HepG2 (cell line): ENCODE measurements around the gene GADL1. TPM values are rescaled to one million over a fixed set of nuclear protein-coding genes. Genes with fewer than 3 reads are reported as not detected.
A peak's percentile ranks its signal among the peaks of the same experiment; 100 is the strongest.

ENCODE experiments used
- RBM22 ChIP-seq: fragments of 200-400 bp; formaldehyde crosslinking; optimal IDR thresholded peaks from 2 replicates; pipeline ENCODE3; 2017; ENCODE audit warnings: mild to moderate bottlenecking, low read length, moderate library complexity
- RBM39 ChIP-seq: fragments of 200-400 bp; formaldehyde crosslinking; IDR thresholded peaks from one replicate; pipeline ENCODE4 v1.6.1; 2018; ENCODE audit warnings: antibody characterized with exemption, mild to moderate bottlenecking, low read depth, low read length; ENCODE audit not compliant: poor library complexity, severe bottlenecking
- ZBTB14 ChIP-seq: sonication (generic); formaldehyde crosslinking; IDR thresholded peaks from 2 replicates; pipeline ENCODE4 v1.4.0; 2020; ENCODE audit warnings: missing genetic modification reagents
- ZBTB40 ChIP-seq, 2 experiments: fragments of 450-650 bp in 1 of 2; sonication (generic) in 1 of 2; formaldehyde crosslinking in 1 of 2; IDR thresholded peaks; 2 replicates each; pipeline versions ENCODE4 v1.6.1 to v1.8.0; 2016 to 2022; ENCODE audit warnings: antibody characterized with exemption in 1 of 2, mild to moderate bottlenecking in 1 of 2, missing genetic modification reagents in 1 of 2
- ZNF792 ChIP-seq: IDR thresholded peaks from 2 replicates; pipeline ENCODE4 v1.6.1; 2016
- polyA plus RNA-seq, 8 experiments: library from polyadenylated mRNA; depleted of rRNA in 3 of 8; stranded (reverse) in 7 of 8; unstranded in 1 of 8; fragments of >200 nt; fragmentation: Illumina TruSeq in 4 of 8; extraction: Trizol in 4 of 8; gene quantifications; 2 replicates each; pipeline versions ENCODE4 v1.2.1 to v1.2.3, GENCODE V29; 2011 to 2016; ENCODE audit warnings: low read depth in 4 of 8, missing spikeins in 1 of 8, mixed read lengths in 1 of 8; ENCODE audit not compliant: insufficient read depth in 1 of 8
- total RNA-seq, 5 experiments: library from RNA; depleted of rRNA; stranded (reverse); fragments of >200 nt; fragmentation: Illumina TruSeq; extraction: Trizol; gene quantifications; 2 replicates each; pipeline ENCODE4 v1.2.3, GENCODE V29; 2016; ENCODE audit warnings: low read depth in 1 of 5
- TF ChIP-seq, protein P1 (sequence below), 2 experiments: sonication (generic) in 1 of 2; formaldehyde crosslinking in 1 of 2; IDR thresholded peaks; 2 replicates each; pipeline versions ENCODE4 v1.6.1 to v1.9.0; 2014 to 2022; ENCODE audit warnings: antibody characterized with exemption in 1 of 2, borderline replicate concordance in 1 of 2, inconsistent platforms in 1 of 2, low read depth in 1 of 2, missing genetic modification reagents in 1 of 2
- TF ChIP-seq, protein P2 (sequence below): sonication (generic); formaldehyde crosslinking; IDR thresholded peaks from 2 replicates; pipeline ENCODE4 v1.5.0; 2020; ENCODE audit warnings: missing genetic modification reagents

Gene GADL1
- total and polyA plus RNA-seq, 2 of the 13 experiments (the other 11 are each of a cell fraction or from before 2014, with no cell fraction given), result not detected

DNA sequence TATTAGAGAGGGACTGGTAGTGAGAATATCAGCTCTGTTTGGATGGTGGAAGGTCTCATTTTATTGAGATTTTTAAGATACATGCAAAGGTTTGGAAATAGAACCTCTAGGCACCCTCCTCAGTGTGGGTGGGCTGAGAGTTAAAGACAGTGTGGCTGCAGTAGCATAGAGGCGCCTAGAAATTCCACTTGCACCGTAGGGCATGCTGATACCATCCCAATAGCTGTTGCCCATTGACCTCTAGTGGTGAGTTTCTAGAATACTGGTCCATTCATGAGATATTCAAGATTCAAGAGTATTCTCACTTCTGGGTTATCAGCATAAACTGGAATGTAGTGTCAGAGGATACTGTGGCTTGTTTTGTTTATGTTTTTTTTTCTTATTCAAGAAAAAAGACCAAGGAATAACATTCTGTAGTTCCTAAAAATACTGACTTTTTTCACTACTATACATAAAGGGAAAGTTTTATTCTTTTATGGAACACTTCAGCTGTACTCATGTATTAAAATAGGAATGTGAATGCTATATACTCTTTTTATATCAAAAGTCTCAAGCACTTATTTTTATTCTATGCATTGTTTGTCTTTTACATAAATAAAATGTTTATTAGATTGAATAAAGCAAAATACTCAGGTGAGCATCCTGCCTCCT, 200.9 kb downstream of the GADL1 start (continued):
- TF ChIP-seq ZBTB40 (IDR thresholded peaks at IDR 0.05) (no peak), ZBTB40 (CRISPR knock-in tag; IDR thresholded peaks at IDR 0.05) (no peak), RBM22 (peak; percentile 96), ZBTB14 (CRISPR knock-in tag) (no peak), RBM39 (no peak), ZNF792 (0 out of 2 replicates have a peak, but pooled peaks have one; percentile 15)
- TF ChIP-seq, protein P1, sequence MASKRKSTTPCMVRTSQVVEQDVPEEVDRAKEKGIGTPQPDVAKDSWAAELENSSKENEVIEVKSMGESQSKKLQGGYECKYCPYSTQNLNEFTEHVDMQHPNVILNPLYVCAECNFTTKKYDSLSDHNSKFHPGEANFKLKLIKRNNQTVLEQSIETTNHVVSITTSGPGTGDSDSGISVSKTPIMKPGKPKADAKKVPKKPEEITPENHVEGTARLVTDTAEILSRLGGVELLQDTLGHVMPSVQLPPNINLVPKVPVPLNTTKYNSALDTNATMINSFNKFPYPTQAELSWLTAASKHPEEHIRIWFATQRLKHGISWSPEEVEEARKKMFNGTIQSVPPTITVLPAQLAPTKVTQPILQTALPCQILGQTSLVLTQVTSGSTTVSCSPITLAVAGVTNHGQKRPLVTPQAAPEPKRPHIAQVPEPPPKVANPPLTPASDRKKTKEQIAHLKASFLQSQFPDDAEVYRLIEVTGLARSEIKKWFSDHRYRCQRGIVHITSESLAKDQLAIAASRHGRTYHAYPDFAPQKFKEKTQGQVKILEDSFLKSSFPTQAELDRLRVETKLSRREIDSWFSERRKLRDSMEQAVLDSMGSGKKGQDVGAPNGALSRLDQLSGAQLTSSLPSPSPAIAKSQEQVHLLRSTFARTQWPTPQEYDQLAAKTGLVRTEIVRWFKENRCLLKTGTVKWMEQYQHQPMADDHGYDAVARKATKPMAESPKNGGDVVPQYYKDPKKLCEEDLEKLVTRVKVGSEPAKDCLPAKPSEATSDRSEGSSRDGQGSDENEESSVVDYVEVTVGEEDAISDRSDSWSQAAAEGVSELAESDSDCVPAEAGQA (IDR thresholded peaks at IDR 0.05; ENCODE audit: low read depth), result no peak
- TF ChIP-seq, protein P1 (CRISPR knock-in tag; IDR thresholded peaks at IDR 0.05; ENCODE audit: borderline replicate concordance), result no peak
- TF ChIP-seq, protein P2, sequence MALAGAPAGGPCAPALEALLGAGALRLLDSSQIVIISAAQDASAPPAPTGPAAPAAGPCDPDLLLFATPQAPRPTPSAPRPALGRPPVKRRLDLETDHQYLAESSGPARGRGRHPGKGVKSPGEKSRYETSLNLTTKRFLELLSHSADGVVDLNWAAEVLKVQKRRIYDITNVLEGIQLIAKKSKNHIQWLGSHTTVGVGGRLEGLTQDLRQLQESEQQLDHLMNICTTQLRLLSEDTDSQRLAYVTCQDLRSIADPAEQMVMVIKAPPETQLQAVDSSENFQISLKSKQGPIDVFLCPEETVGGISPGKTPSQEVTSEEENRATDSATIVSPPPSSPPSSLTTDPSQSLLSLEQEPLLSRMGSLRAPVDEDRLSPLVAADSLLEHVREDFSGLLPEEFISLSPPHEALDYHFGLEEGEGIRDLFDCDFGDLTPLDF (CRISPR knock-in tag), result 0 out of 2 replicates have a peak, but pooled peaks have one; percentile 29
